CD4-positive, CD25-positive, alpha-beta regulatory T cell (primary cell): ENCODE results near the gene PDLIM3. TPM values are rescaled to one million over a fixed set of nuclear protein-coding genes. Genes with fewer than 3 reads are reported as not detected.
A peak's percentile ranks its signal among the peaks of the same experiment; 100 is the strongest.

Experiments used
- ATAC-seq, 2 donors: fragments of 150-1000 bp; cut with Tn5 transposase; one replicate each; pipeline ENCODE4 v1.10.0; 2021; ENCODE audit warnings: low read depth in 2 of 2, moderate number of reproducible peaks in 2 of 2, moderate library complexity in 1 of 2
- DNase-seq, 3 donors: peaks; one replicate each; pipeline versions ENCODE4 v3.0.0 to v3.0.0-alpha.2; 2012 to 2022; ENCODE audit warnings: mixed read lengths in 1 of 3
- H3K27ac ChIP-seq: one replicate; pipeline ENCODE4 v1.7.0; 2013; ENCODE audit warnings: mild to moderate bottlenecking, low read length; ENCODE audit not compliant: insufficient read depth, poor library complexity, severe bottlenecking
- H3K27me3 ChIP-seq: one replicate; pipeline ENCODE4 v1.7.0; 2013; ENCODE audit warnings: low read length; ENCODE audit not compliant: control insufficient read depth, insufficient read depth
- H3K36me3 ChIP-seq: one replicate; pipeline ENCODE4 v1.7.0; 2013; ENCODE audit warnings: mild to moderate bottlenecking, low read length, moderate library complexity; ENCODE audit not compliant: control insufficient read depth, insufficient read depth
- H3K4me1 ChIP-seq: 2 replicates; pipeline ENCODE4 v1.7.0; 2013; ENCODE audit warnings: mild to moderate bottlenecking, low read length; ENCODE audit not compliant: insufficient read depth, control insufficient read depth, poor library complexity, severe bottlenecking
- H3K4me3 ChIP-seq: one replicate; pipeline ENCODE4 v1.7.0; 2013; ENCODE audit warnings: low read depth, mild to moderate bottlenecking, low read length, moderate library complexity
- H3K9me3 ChIP-seq, 2 experiments: 1 replicate in 1 of 2; 2 replicates in 1 of 2; pipeline ENCODE4 v1.7.0; 2013; ENCODE audit warnings: low read length in 2 of 2, mild to moderate bottlenecking in 1 of 2, moderate library complexity in 1 of 2; ENCODE audit not compliant: control insufficient read depth in 2 of 2
- H3K27ac Mint-ChIP-seq, 3 donors: one replicate each; pipeline ENCODE4 v1.8.0; 2020 to 2022; ENCODE audit warnings: mild to moderate bottlenecking in 3 of 3, mixed read lengths in 3 of 3, moderate library complexity in 2 of 3
- H3K27me3 Mint-ChIP-seq: one replicate; pipeline ENCODE4 v1.8.0; 2022; ENCODE audit warnings: mild to moderate bottlenecking, mixed read lengths
- H3K36me3 Mint-ChIP-seq: one replicate; pipeline ENCODE4 v1.8.0; 2020; ENCODE audit warnings: mixed read lengths
- H3K4me1 Mint-ChIP-seq, 4 donors: one replicate each; pipeline ENCODE4 v1.8.0; 2020 to 2022; ENCODE audit warnings: mixed read lengths in 4 of 4, mild to moderate bottlenecking in 1 of 4
- H3K4me3 Mint-ChIP-seq, 4 donors: one replicate each; pipeline ENCODE4 v1.8.0; 2020 to 2022; ENCODE audit warnings: mild to moderate bottlenecking in 4 of 4, mixed read lengths in 4 of 4, moderate library complexity in 3 of 4
- H3K9me3 Mint-ChIP-seq, 7 donors: one replicate each; pipeline ENCODE4 v1.8.0; 2020 to 2022; ENCODE audit warnings: mixed read lengths in 7 of 7, mild to moderate bottlenecking in 3 of 7, moderate library complexity in 2 of 7
- polyA plus RNA-seq, 4 donors: library from polyadenylated mRNA; unstranded; fragments of 300-500 nt; fragmentation: Illumina TruSeq; gene quantifications; one replicate each; pipeline ENCODE4 v1.2.3, GENCODE V29; 2021
- total RNA-seq: library from RNA; stranded (reverse); gene quantifications from one replicate; pipeline ENCODE4 v1.2.3, GENCODE V29; 2022

The PDLIM3 gene
- total RNA-seq: not detected
- not detected for polyA plus RNA-seq

DNA sequence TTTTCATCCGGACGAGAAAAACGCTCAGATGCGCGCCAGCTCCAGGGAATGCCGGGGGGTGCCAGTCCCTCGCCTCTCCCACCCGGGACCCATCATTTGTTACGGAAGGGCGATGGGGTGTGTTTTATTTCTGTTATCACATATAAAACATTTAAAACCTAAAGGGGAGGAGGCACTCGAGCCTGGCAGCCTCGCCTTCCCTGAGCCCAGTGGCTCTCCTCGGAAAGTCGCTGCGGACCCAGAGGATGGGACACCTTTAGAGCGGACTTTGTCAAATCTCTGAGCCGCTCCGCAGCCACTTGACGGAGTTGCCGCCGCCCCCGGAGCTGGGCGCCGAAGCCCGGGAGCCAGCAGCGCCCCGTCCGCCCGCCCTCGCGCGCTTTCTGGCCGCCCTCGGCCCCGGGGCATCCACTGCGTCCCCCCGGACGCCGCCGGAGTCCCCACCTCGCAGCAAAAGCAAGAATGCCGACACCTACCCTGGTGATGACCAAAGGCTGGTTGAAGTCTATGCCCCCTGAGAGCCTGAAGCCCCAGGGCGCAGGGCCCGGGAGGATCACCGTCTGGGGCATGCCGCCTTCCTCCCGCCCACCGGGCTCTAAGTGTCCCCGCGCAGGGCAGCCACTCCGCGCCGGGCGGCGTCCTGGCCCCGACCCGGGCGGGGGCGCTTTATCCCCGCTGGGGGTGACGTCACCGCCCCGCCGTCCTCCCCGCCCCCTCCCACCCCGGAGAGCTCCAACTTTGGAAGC is at the start of gene PDLIM3:
TSS of gene PDLIM3 (minus strand) at position 642 of the 746 bp plus-strand sequence. CDS start at position 569, 73 bp downstream.
- no peak for ATAC-seq
- H3K4me3 Mint-ChIP-seq: peak within 1 kb of the TSS in 1 of 4 donors; percentile 60
- H3K36me3 Mint-ChIP-seq: no peaks in the 10 kb centered on the region
- H3K4me1 ChIP-seq: peaks cover 10% of the 10 kb centered on the region
- no peak within 1 kb of the TSS for H3K4me3 ChIP-seq
- H3K4me1 Mint-ChIP-seq: peaks cover 0 to 6% (median 0%) of the 10 kb centered on the region in 4 donors
- no peak within 1 kb of the TSS for H3K27ac Mint-ChIP-seq
- peaks cover 29% of the 10 kb centered on the region for H3K27me3 ChIP-seq
- H3K9me3 ChIP-seq: no peaks in the 10 kb centered on the region
- no peak for DNase-seq
- no peaks in the 10 kb centered on the region for H3K36me3 ChIP-seq
- H3K27me3 Mint-ChIP-seq: peaks cover 29% of the 10 kb centered on the region
- no peak within 1 kb of the TSS for H3K27ac ChIP-seq
- peaks cover 0 to 3% (median 0%) of the 10 kb centered on the region in 7 donors for H3K9me3 Mint-ChIP-seq

DNA sequence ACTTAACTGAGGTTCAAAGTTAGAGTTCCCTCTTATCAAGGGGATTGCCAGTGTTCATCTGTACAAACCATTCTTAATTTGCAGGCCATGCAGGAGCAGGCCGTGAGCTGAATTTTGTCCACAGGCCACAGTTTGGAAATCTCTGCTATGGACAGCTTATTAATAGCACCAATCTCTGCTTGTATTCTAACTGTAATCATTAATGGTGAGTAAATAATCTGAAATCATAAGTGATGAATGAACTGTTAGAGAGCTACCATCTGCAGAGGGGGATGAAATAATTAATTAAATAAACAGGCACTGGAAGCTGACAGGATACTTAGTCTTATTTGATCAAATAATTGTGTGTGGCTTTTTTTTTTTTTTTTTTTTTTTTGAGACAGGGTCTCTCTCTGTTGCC is 48.5 kb upstream of the PDLIM3 start:
- no peak for DNase-seq
- Histone ChIP-seq H3K27ac (no peak overlapping the region), H3K4me3 (no peak overlapping the region), H3K36me3 (no peaks in the 10 kb centered on the region), H3K9me3 (no peaks in the 10 kb centered on the region), H3K4me1 (peaks cover 6% of the 10 kb centered on the region), H3K27me3 (peaks cover 20% of the 10 kb centered on the region)
- ATAC-seq: no peak
- peaks cover 4 to 11% (median 8%) of the 10 kb centered on the region in 4 donors for H3K4me1 Mint-ChIP-seq
- no peaks in the 10 kb centered on the region for H3K36me3 Mint-ChIP-seq
- no peak overlapping the region for H3K4me3 Mint-ChIP-seq
- no peaks in the 10 kb centered on the region for H3K9me3 Mint-ChIP-seq
- H3K27me3 Mint-ChIP-seq: peaks cover 44% of the 10 kb centered on the region
- no peak overlapping the region for H3K27ac Mint-ChIP-seq

DNA sequence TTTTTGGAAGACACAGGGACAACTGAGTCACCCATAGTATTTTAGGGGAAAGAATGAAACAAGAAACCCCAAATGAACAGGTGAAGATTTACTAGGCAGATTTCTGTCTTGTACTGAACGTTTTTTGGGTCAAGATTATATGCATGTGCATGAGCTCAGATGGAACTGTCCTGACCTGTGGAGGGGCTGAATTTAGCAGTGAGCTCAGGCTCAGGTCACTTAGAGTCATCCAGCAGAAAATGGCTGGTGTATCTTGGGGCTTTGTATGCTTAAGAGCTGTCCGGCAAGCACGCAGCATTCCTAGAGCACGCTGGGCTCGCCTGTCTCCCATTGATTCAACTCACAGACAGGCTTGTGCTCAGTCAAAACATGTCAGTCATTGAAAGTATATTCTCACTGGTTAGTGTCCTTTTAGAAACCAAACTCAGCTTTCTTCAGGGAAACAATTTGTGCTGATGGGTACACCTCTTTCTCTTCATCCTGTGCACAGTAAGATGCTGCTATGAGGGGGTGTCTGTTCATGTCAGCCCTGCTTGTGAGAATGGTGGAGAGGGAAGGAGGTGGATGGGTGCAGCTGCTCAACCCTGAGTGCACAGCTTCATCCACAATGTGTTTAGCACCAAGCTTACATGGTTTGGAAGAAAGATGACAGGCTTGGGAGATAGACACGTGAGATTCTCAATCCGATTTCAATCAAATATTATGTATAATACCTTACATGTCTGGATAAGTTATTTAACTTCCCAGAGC is 47.5 kb upstream of the PDLIM3 start:
- H3K9me3 Mint-ChIP-seq: no peaks in the 10 kb centered on the region
- no peaks in the 10 kb centered on the region for H3K36me3 ChIP-seq
- H3K36me3 Mint-ChIP-seq: no peaks in the 10 kb centered on the region
- H3K27me3 ChIP-seq: peaks cover 20% of the 10 kb centered on the region
- peaks cover 4 to 10% (median 8%) of the 10 kb centered on the region in 4 donors for H3K4me1 Mint-ChIP-seq
- H3K4me3 Mint-ChIP-seq: no peak overlapping the region
- no peak for DNase-seq
- H3K4me1 ChIP-seq: peaks cover 6% of the 10 kb centered on the region
- H3K27ac Mint-ChIP-seq: no peak overlapping the region
- no peak for ATAC-seq
- H3K27ac ChIP-seq: no peak overlapping the region
- no peaks in the 10 kb centered on the region for H3K9me3 ChIP-seq
- H3K27me3 Mint-ChIP-seq: peaks cover 44% of the 10 kb centered on the region
- no peak overlapping the region for H3K4me3 ChIP-seq

- H3K27me3 ChIP-seq: peaks cover 2% of the 10 kb centered on the region
- Mint-ChIP-seq H3K36me3 (no peaks in the 10 kb centered on the region), H3K9me3 (no peaks in the 10 kb centered on the region), H3K27me3 (peaks cover 33% of the 10 kb centered on the region), H3K4me3 (no peak overlapping the region), H3K4me1 (no peaks in the 10 kb centered on the region), H3K27ac (no peak overlapping the region)
- no peak for ATAC-seq
- H3K27ac ChIP-seq: no peak overlapping the region
- no peak for DNase-seq
- H3K4me1 ChIP-seq: no peaks in the 10 kb centered on the region
- no peaks in the 10 kb centered on the region for H3K36me3 ChIP-seq
- H3K4me3 ChIP-seq: no peak overlapping the region
- no peaks in the 10 kb centered on the region for H3K9me3 ChIP-seq
Measured at GRCh38 chr4:185580699-185581098, 45.4 kb upstream of the PDLIM3 start.

- no peaks in the 10 kb centered on the region for H3K4me1 Mint-ChIP-seq
- Histone ChIP-seq H3K4me1 (no peaks in the 10 kb centered on the region), H3K27me3 (no peaks in the 10 kb centered on the region), H3K27ac (no peak overlapping the region), H3K36me3 (no peaks in the 10 kb centered on the region), H3K4me3 (no peak overlapping the region), H3K9me3 (no peaks in the 10 kb centered on the region)
- DNase-seq (no peak), ATAC-seq (no peak)
- no peaks in the 10 kb centered on the region for H3K36me3 Mint-ChIP-seq
- no peak overlapping the region for H3K27ac Mint-ChIP-seq
- H3K27me3 Mint-ChIP-seq: peaks cover 23% of the 10 kb centered on the region
- H3K4me3 Mint-ChIP-seq: no peak overlapping the region
- no peaks in the 10 kb centered on the region for H3K9me3 Mint-ChIP-seq
Measured at GRCh38 chr4:185578284-185578683, 43.0 kb upstream of the PDLIM3 start.

- no peak for DNase-seq
- Mint-ChIP-seq H3K36me3 (no peaks in the 10 kb centered on the region), H3K27me3 (peaks cover 20% of the 10 kb centered on the region), H3K9me3 (no peaks in the 10 kb centered on the region), H3K4me3 (no peak overlapping the region), H3K27ac (no peak overlapping the region), H3K4me1 (no peaks in the 10 kb centered on the region)
- H3K4me1 ChIP-seq: no peaks in the 10 kb centered on the region
- H3K36me3 ChIP-seq: no peaks in the 10 kb centered on the region
- no peak overlapping the region for H3K4me3 ChIP-seq
- no peaks in the 10 kb centered on the region for H3K9me3 ChIP-seq
- H3K27ac ChIP-seq: no peak overlapping the region
- H3K27me3 ChIP-seq: no peaks in the 10 kb centered on the region
- no peak for ATAC-seq
Measured at GRCh38 chr4:185576962-185577950, 41.9 kb upstream of the PDLIM3 start.

DNA sequence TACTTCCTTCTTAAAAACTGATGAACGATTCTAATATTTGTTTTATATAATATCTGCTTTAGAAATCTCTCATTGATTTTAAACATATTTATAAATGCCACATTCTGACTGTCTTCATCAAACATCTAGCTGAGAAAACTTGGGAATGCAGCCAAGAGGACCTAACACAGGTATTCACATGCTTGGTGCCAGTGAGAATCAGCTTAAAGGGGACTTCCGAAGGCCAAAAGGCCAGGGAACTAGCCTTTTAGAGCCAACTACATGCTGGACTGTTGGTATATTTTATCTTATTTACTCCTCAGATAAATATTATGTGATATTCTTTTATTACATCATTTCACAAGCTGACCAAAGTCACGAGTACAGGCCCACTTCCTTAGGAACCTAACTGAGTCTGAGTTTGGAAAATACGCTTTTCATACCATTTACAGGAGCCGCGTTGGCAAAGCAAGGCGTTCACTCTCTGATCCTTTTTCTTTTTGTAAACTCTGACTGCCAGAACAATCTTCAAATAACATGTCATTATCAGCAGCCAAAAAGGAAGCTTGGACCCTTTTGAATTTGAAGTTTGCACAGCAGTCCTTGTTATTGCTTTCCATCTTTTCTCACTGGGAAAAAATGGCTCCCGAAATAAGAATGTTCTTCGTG is 41.1 kb upstream of the PDLIM3 start:
- Mint-ChIP-seq H3K27ac (no peak overlapping the region), H3K9me3 (no peaks in the 10 kb centered on the region)
- H3K9me3 ChIP-seq: no peaks in the 10 kb centered on the region

More for the DNA sequence above, 41.1 kb upstream of the PDLIM3 start:
- Histone ChIP-seq H3K36me3 (no peaks in the 10 kb centered on the region), H3K4me1 (no peaks in the 10 kb centered on the region), H3K27me3 (no peaks in the 10 kb centered on the region), H3K27ac (no peak overlapping the region), H3K4me3 (no peak overlapping the region)
- Mint-ChIP-seq H3K27me3 (peaks cover 20% of the 10 kb centered on the region), H3K36me3 (no peaks in the 10 kb centered on the region), H3K4me1 (no peaks in the 10 kb centered on the region), H3K4me3 (no peak overlapping the region)
- ATAC-seq (no peak), DNase-seq (no peak)
